SJCRH30 (cell line): ENCODE data around the gene CALN1. TPM values are rescaled to one million over a fixed set of nuclear protein-coding genes. Genes with fewer than 3 reads are reported as not detected.
"Not testable (repeated sequence)": the region's sequence is repeated elsewhere in the genome, so short reads cannot be mapped to it uniquely, and the experiment has no call there.

Source experiments
- DNase-seq, 2 experiments: peaks; one replicate each; pipeline ENCODE4 v3.0.0-alpha.2; 2015 to 2020
- H3K27ac ChIP-seq: fragments of 250-450 bp; sonication (Bioruptor Pico); 2 replicates; pipeline ENCODE4 v1.5.1; 2020; ENCODE audit warnings: mild to moderate bottlenecking, moderate library complexity
- H3K27me3 ChIP-seq: fragments of 250-450 bp; sonication (Bioruptor Pico); 2 replicates; pipeline ENCODE4 v1.5.1; 2020; ENCODE audit warnings: mild to moderate bottlenecking, moderate library complexity
- H3K36me3 ChIP-seq: fragments of 250-450 bp; sonication (Bioruptor Pico); 2 replicates; pipeline ENCODE4 v1.5.1; 2020; ENCODE audit warnings: mild to moderate bottlenecking, moderate library complexity
- H3K4me1 ChIP-seq: fragments of 250-450 bp; sonication (Bioruptor Pico); 2 replicates; pipeline ENCODE4 v1.5.1; 2020; ENCODE audit warnings: mild to moderate bottlenecking, moderate library complexity
- H3K4me3 ChIP-seq: fragments of 250-450 bp; sonication (Bioruptor Pico); 2 replicates; pipeline ENCODE4 v1.5.1; 2020; ENCODE audit warnings: mild to moderate bottlenecking, moderate library complexity
- H3K9me3 ChIP-seq: fragments of 250-450 bp; sonication (Bioruptor Pico); replicated peaks from 2 replicates; pipeline ENCODE4 v1.5.1; 2020; ENCODE audit warnings: mild to moderate bottlenecking, moderate library complexity
- total RNA-seq: library from RNA; depleted of rRNA; stranded (reverse); fragments of >200 nt; shearing (Covaris generic); gene quantifications from 2 replicates; pipeline ENCODE4 v1.2.3, GENCODE V29; 2014

CALN1 gene
- total RNA-seq, 1 experiment from 2014 or later: 0.02 TPM

GRCh38 chr7:72077786-72078185 is 334.4 kb downstream of the CALN1 start:
- Histone ChIP-seq H3K9me3 (no peaks in the 10 kb centered on the region), H3K27ac (no peak overlapping the region), H3K4me3 (no peak overlapping the region), H3K27me3 (no peaks in the 10 kb centered on the region; the same call in 1 of the 2 replicates), H3K36me3 (no peaks in the 10 kb centered on the region), H3K4me1 (no peaks in the 10 kb centered on the region)
- no peak for DNase-seq

- no peak for DNase-seq
- no peak overlapping the region for H3K4me3 ChIP-seq
- no peaks in the 10 kb centered on the region for H3K36me3 ChIP-seq
- no peaks in the 10 kb centered on the region; the same call in 1 of the 2 replicates for H3K27me3 ChIP-seq
- 0 out of 2 replicates have a peak, but pooled peaks cover 5% of the 10 kb centered on the region for H3K9me3 ChIP-seq
- no peak overlapping the region for H3K27ac ChIP-seq
- no peaks in the 10 kb centered on the region for H3K4me1 ChIP-seq
These were observed 339.2 kb downstream of the CALN1 start for GRCh38 chr7:72072901-72073300.

DNA sequence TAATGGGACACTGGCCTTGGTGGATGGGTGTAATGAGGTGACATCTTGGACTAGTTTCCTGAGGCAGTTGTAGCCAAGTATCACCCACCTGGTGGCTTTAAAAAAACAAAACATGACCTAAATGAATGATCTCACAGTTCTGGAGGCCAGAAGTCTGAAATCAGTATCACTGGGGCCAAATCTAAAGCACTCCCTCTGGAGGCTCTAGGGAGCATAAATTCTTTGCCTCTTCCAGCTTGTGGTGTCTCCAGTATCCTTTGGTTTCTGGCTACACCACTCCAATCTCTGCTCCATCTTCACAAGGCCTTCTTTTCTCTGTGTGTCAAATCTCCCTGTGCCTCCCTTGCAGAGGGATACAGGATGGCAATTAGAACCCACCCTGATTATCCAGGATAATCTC is 342.9 kb downstream of the CALN1 start:
- no peaks in the 10 kb centered on the region for H3K4me1 ChIP-seq
- no peak overlapping the region for H3K4me3 ChIP-seq
- 0 out of 2 replicates have a peak, but pooled peaks cover 5% of the 10 kb centered on the region for H3K9me3 ChIP-seq
- no peaks in the 10 kb centered on the region for H3K27me3 ChIP-seq
- H3K36me3 ChIP-seq: no peaks in the 10 kb centered on the region
- no peak for DNase-seq
- no peak overlapping the region for H3K27ac ChIP-seq

- H3K27me3 ChIP-seq: not testable (repeated sequence)
These were observed 346.4 kb downstream of the CALN1 start for GRCh38 chr7:72065764-72066163.

GRCh38 chr7:72064916-72065315 is 347.2 kb downstream of the CALN1 start:
- no peaks in the 10 kb centered on the region for H3K4me1 ChIP-seq
- no peak for DNase-seq
- no peaks in the 10 kb centered on the region for H3K36me3 ChIP-seq
- no peaks in the 10 kb centered on the region for H3K9me3 ChIP-seq
- no peak overlapping the region for H3K4me3 ChIP-seq
- no peaks in the 10 kb centered on the region for H3K27me3 ChIP-seq
- no peak overlapping the region for H3K27ac ChIP-seq

More at GRCh38 chr7:72065764-72066163, 346.4 kb downstream of the CALN1 start:
- not testable (repeated sequence) for H3K36me3 ChIP-seq, H3K9me3 ChIP-seq, H3K4me3 ChIP-seq, DNase-seq, H3K4me1 ChIP-seq, H3K27ac ChIP-seq

GRCh38 chr7:72063330-72063729 is 348.8 kb downstream of the CALN1 start:
- no peaks in the 10 kb centered on the region for H3K36me3 ChIP-seq
- no peak overlapping the region for H3K4me3 ChIP-seq
- no peaks in the 10 kb centered on the region for H3K27me3 ChIP-seq
- DNase-seq: no peak
- no peak overlapping the region for H3K27ac ChIP-seq
- H3K4me1 ChIP-seq: no peaks in the 10 kb centered on the region
- H3K9me3 ChIP-seq: no peaks in the 10 kb centered on the region

DNA sequence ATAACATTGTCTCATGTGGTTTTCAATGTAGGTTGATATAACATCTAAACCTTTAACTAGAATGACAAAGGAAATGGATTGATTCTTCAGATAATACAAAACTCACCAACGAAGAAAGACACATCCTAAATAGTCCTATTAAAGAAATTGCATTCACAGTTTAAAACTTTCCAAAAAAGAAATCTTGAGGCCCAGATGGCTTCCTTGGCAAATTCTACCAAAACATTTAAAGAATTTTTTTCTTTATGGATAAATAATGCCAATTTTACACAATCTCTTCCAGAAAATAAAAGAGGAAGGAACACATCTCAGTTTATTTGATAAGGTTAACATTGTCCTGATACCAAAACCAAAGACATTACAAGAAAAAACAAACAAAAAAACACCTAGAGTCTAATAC is 349.5 kb downstream of the CALN1 start:
- Histone ChIP-seq H3K27me3 (no peaks in the 10 kb centered on the region), H3K9me3 (no peaks in the 10 kb centered on the region), H3K4me1 (no peaks in the 10 kb centered on the region), H3K27ac (no peak overlapping the region), H3K36me3 (no peaks in the 10 kb centered on the region), H3K4me3 (no peak overlapping the region)
- no peak for DNase-seq

- DNase-seq: no peak
- Histone ChIP-seq H3K36me3 (no peaks in the 10 kb centered on the region), H3K9me3 (no peaks in the 10 kb centered on the region), H3K27me3 (no peaks in the 10 kb centered on the region), H3K27ac (no peak overlapping the region), H3K4me3 (no peak overlapping the region), H3K4me1 (no peaks in the 10 kb centered on the region)
These were observed 352.2 kb downstream of the CALN1 start for GRCh38 chr7:72059925-72060324.

DNA sequence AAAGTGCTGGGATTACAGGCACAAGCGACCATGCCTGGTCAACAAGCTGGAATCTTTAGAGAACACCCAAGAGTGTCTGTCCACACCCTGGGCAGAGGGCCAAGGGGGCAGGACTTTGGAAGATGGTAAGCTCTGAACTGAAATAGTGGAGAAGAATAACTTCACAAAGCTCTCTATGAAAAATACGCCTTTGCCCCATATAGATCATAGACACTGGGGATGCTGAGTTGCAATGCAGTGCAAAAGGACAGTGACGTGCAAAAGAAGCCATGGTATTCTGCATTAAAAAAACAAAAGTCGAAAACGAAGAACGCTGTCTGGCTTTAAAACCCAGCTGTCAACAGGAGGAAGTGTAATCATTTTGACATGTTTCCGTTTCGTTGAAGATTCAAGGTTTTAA is 353.6 kb downstream of the CALN1 start:
- Histone ChIP-seq H3K27ac (no peak overlapping the region), H3K4me1 (no peaks in the 10 kb centered on the region), H3K36me3 (no peaks in the 10 kb centered on the region), H3K4me3 (no peak overlapping the region), H3K9me3 (no peaks in the 10 kb centered on the region), H3K27me3 (no peaks in the 10 kb centered on the region)
- DNase-seq: no peak

- no peak for DNase-seq
- no peaks in the 10 kb centered on the region for H3K36me3 ChIP-seq
- no peaks in the 10 kb centered on the region for H3K27me3 ChIP-seq
- H3K9me3 ChIP-seq: no peaks in the 10 kb centered on the region
- no peaks in the 10 kb centered on the region for H3K4me1 ChIP-seq
- no peak overlapping the region for H3K27ac ChIP-seq
- H3K4me3 ChIP-seq: no peak overlapping the region
These were observed 354.3 kb downstream of the CALN1 start for GRCh38 chr7:72057796-72058195.

GRCh38 chr7:72057231-72057630 is 354.9 kb downstream of the CALN1 start:
- DNase-seq: no peak
- Histone ChIP-seq H3K4me1 (no peaks in the 10 kb centered on the region), H3K9me3 (no peaks in the 10 kb centered on the region), H3K36me3 (no peaks in the 10 kb centered on the region), H3K27ac (no peak overlapping the region), H3K27me3 (no peaks in the 10 kb centered on the region), H3K4me3 (no peak overlapping the region)

DNA sequence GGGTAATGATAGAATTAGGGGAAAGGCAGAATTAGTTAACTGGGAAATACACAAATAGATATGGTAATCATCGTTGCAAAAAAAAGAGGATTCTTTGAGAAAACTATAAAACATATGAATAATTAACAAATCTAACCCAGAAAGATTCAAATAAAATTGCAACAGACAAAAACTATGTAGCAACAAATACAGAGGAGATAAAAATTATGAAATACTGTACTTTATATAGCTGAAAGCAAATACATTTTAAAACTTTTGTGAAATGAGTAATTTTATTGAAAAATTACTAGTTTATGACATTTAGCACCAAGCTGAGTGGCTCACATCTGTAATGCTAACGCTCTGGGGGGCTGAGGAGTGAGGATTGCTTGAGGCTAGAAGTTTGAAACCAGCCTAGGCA is 356.7 kb downstream of the CALN1 start:
- no peaks in the 10 kb centered on the region for H3K36me3 ChIP-seq
- no peaks in the 10 kb centered on the region for H3K4me1 ChIP-seq
- H3K27ac ChIP-seq: no peak overlapping the region
- H3K27me3 ChIP-seq: no peaks in the 10 kb centered on the region
- DNase-seq: no peak
- H3K4me3 ChIP-seq: no peak overlapping the region
- no peaks in the 10 kb centered on the region for H3K9me3 ChIP-seq

DNA sequence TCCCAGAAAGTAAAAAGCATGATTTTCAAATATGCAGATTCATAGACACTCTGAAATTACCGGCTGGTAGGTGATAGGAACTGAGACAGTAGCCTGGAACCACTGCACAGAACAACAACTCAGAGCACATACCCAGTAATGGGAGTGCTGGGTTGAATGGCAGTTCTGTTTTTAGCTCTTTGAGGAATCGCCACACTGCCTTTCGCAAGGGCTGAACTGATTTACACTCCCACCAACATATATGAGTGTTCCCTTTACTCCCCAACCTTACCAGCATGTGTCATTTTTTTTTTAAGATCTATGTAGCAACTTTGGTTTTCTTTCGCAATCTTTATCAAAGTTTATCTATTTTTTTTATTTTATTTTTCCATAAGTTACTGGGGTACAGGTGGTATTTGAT is 358.8 kb downstream of the CALN1 start:
- no peaks in the 10 kb centered on the region for H3K9me3 ChIP-seq

DNA sequence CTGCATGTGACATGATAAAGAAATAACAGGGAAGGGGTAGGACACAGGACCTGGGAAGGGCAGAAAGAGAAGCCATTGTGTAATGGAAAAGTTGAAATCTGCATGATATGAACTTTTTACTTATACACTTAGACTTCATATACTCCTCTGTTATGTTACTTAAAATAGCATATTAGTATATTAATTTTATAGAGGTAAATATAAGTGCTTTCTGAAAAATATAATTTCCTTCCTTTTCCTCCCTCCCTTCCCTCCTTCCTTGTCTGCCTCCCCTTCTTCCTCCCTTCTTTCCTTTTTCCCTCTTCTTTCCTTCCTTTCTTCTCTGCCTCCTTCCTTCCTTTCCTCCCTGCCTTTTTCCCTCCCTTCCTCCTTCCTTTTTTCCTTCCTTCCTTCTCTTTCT is 363.7 kb downstream of the CALN1 start:
- no peaks in the 10 kb centered on the region for H3K9me3 ChIP-seq
- H3K36me3 ChIP-seq: no peaks in the 10 kb centered on the region
- H3K4me1 ChIP-seq: no peaks in the 10 kb centered on the region
- no peak for DNase-seq
- H3K4me3 ChIP-seq: no peak overlapping the region
- H3K27me3 ChIP-seq: peaks cover 3% of the 10 kb centered on the region; the same call in 1 of the 2 replicates
- H3K27ac ChIP-seq: no peak overlapping the region

More for the DNA sequence above, 358.8 kb downstream of the CALN1 start:
- Histone ChIP-seq H3K4me3 (no peak overlapping the region), H3K4me1 (no peaks in the 10 kb centered on the region), H3K27ac (no peak overlapping the region), H3K36me3 (no peaks in the 10 kb centered on the region), H3K27me3 (peaks cover 3% of the 10 kb centered on the region; the same call in 1 of the 2 replicates)
- no peak for DNase-seq

DNA sequence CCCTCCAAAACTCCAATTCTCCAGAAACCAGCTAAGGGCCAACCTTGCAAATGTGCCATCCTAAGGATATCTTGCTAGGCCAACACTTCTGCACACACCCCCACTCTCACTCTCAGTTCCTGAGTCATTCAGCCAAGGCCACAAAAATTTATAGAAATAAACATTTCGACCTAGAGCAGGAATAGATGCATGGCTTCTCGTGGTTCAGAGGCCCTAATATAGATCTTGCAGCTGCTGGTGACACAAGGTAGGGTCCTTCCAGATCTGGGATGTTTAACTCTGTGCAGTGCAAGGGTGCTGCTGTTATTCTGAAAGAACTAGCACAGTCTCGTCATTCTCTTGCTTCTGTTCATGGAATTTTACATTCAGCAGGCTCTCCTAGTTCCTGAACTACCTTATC is 369.3 kb downstream of the CALN1 start:
- H3K27ac ChIP-seq: no peak overlapping the region
- H3K36me3 ChIP-seq: no peaks in the 10 kb centered on the region
- H3K27me3 ChIP-seq: no peaks in the 10 kb centered on the region; the same call in 1 of the 2 replicates
- no peak for DNase-seq
- H3K4me3 ChIP-seq: no peak overlapping the region
- no peaks in the 10 kb centered on the region for H3K9me3 ChIP-seq
- no peaks in the 10 kb centered on the region for H3K4me1 ChIP-seq

- H3K4me3 ChIP-seq: no peak overlapping the region
- DNase-seq: no peak
- no peaks in the 10 kb centered on the region for H3K9me3 ChIP-seq
- H3K27me3 ChIP-seq: no peaks in the 10 kb centered on the region
- H3K36me3 ChIP-seq: no peaks in the 10 kb centered on the region
- H3K4me1 ChIP-seq: no peaks in the 10 kb centered on the region
- no peak overlapping the region for H3K27ac ChIP-seq
These were observed 371.5 kb downstream of the CALN1 start for GRCh38 chr7:72040641-72041040.
